ENCODE measurements around the gene OR2T2. TPM values are rescaled to one million over a fixed set of nuclear protein-coding genes. Genes with fewer than 3 reads are reported as not detected.

OR2T2 gene
- total and polyA plus RNA-seq, 2 of the 8 experiments (the other 6 are each of a cell fraction or from before 2014, with no cell fraction given), result not detected

- no peak overlapping the region for H2AK5ac ChIP-seq (ENCODE audit: low read depth, low read length)
- TF ChIP-seq HDAC6 (IDR thresholded peaks at IDR 0.05; ENCODE audit: low read depth, low read length) (no peak), MAX (IDR thresholded peaks at IDR 0.05) (no peak)
- H4K5ac ChIP-seq (ENCODE audit: insufficient read length, low read depth, low read length), result no peak overlapping the region
- peaks cover 68 to 79% of the 10 kb centered on the region in 2 experiments for H3K9me3 ChIP-seq (ENCODE audit: insufficient read depth in 2 of 2, low read depth in 1 of 2, low read length in 1 of 2)
- no peaks in the 10 kb centered on the region for H3K4me1 ChIP-seq (replicated peaks in 1 of 4; ENCODE audit: control insufficient read depth in 3 of 4, insufficient read depth in 4 of 4, low read length in 3 of 4)
- no peak overlapping the region for H2BK120ac ChIP-seq (replicated peaks; ENCODE audit: low read depth, low read length)
- no peak overlapping the region for H4K91ac ChIP-seq (replicated peaks; ENCODE audit: insufficient read length, low read length)
- POLR2A ChIA-PET (ENCODE audit: partially characterized antibody), result no interaction called here
- H4K8ac ChIP-seq (ENCODE audit: extremely low read depth, insufficient read depth, low read length), result no peak overlapping the region
- H3K4me2 ChIP-seq (ENCODE audit: insufficient read depth in 1 of 2, low read depth in 2 of 2, low read length in 2 of 2), result no peak overlapping the region
- H4K20me1 ChIP-seq (replicated peaks in 1 of 2; ENCODE audit: control insufficient read depth in 1 of 2, insufficient read depth in 2 of 2, low read length in 2 of 2), result no peaks in the 10 kb centered on the region
- no peak overlapping the region for H3K4me3 ChIP-seq (ENCODE audit: extremely low read depth in 1 of 4, insufficient read depth in 2 of 4, low read depth in 3 of 4, low read length in 4 of 4)
- no peak overlapping the region for H3K56ac ChIP-seq (replicated peaks; ENCODE audit: insufficient read length, low read depth, low read length)
- H3K4ac ChIP-seq (replicated peaks; ENCODE audit: insufficient read length, low read depth, low read length), result no peak overlapping the region
- H3K79me1 ChIP-seq (ENCODE audit: low read depth, low read length), result no peaks in the 10 kb centered on the region
- H2BK20ac ChIP-seq (ENCODE audit: low read length), result no peak overlapping the region
- H3K9ac ChIP-seq (replicated peaks in 1 of 4; ENCODE audit: extremely low read depth in 1 of 4, low read depth in 3 of 4, low read length in 3 of 4), result no peak overlapping the region
- no peak for DNase-seq (ENCODE audit: low read depth in 1 of 2, low spot score in 2 of 2)
- H2BK15ac ChIP-seq (ENCODE audit: low read length), result no peak overlapping the region
- H2BK12ac ChIP-seq (ENCODE audit: low read depth, low read length), result no peak overlapping the region
- no peak overlapping the region for H3K14ac ChIP-seq (ENCODE audit: insufficient read length)
- no peaks in the 10 kb centered on the region for H3K23me2 ChIP-seq (ENCODE audit: low read depth, low read length)
- no peak overlapping the region for H2AFZ ChIP-seq (ENCODE audit: low read length)
- H3K27me3 ChIP-seq (replicated peaks in 1 of 4; ENCODE audit: control insufficient read depth in 3 of 4, extremely low read depth in 1 of 4, insufficient read depth in 3 of 4, low read length in 3 of 4), result no peaks in the 10 kb centered on the region
- H3K23ac ChIP-seq (ENCODE audit: insufficient read length), result no peak overlapping the region
- 72% methylated on average over 8 of the region's 8 CpGs; no CpG with 5 or more reads in 1 of the 2 experiments for WGBS, 2 experiments (ENCODE audit: extremely low coverage in 1 of 2, insufficient coverage in 1 of 2, insufficient read length in 1 of 2, insufficient replicate concordance in 2 of 2, low coverage in 1 of 2, low lambda C conversion rate in 2 of 2, missing lambda C conversion rate in 1 of 2)
- H3K18ac ChIP-seq (ENCODE audit: extremely low read depth, low read length), result no peak overlapping the region
- CTCF ChIA-PET (ENCODE audit: partially characterized antibody), result no interaction called here
- H3K27ac ChIP-seq (ENCODE audit: low read depth, low read length), result no peak overlapping the region
- H3K36me3 ChIP-seq (ENCODE audit: control insufficient read depth in 2 of 4, insufficient read depth in 4 of 4, low read length in 3 of 4), result no peaks in the 10 kb centered on the region; a peak in 1 of 8 replicates
- FAIRE-seq, result no peak
- no peak overlapping the region for H2BK5ac ChIP-seq (ENCODE audit: low read depth, low read length)
- H3K79me2 ChIP-seq (ENCODE audit: control insufficient read depth in 1 of 2, insufficient read depth in 2 of 2, low read length in 2 of 2), result no peaks in the 10 kb centered on the region
Observed at GRCh38 chr1:248406721-248407692, 38.4 kb upstream of the OR2T2 start.

All from H1 (cell line).